Retina (tissue), 1 donor: Measurements from ENCODE around the gene SFXN2.
"Not testable (repeated sequence)": the region's sequence is repeated elsewhere in the genome, so short reads cannot be mapped to it uniquely, and the experiment has no call there.

ENCODE experiments used
- DNase-seq: peaks from one replicate; pipeline ENCODE4 v3.0.0-alpha.2; 2016

The SFXN2 gene

DNA sequence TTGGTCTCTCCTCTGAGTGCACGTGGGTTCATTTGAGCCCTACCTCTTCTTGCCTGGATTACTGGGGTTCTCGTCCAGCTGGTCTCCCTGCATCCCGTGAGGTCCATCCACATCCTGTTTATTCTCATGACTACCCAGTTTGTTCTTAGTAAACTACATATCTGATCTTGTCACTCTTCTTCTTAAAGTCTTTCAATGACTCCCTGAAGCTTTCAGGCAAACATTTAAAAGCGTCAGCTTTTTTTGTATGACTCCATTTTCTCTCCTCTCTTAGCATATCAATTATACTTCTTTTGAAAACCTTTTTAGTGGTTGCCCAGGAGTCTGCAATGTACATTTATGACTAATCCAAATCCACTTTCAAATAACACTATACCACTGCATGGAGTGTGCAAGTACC, 7.5 kb downstream of the SFXN2 start:
- DNase-seq, result no peak

DNA sequence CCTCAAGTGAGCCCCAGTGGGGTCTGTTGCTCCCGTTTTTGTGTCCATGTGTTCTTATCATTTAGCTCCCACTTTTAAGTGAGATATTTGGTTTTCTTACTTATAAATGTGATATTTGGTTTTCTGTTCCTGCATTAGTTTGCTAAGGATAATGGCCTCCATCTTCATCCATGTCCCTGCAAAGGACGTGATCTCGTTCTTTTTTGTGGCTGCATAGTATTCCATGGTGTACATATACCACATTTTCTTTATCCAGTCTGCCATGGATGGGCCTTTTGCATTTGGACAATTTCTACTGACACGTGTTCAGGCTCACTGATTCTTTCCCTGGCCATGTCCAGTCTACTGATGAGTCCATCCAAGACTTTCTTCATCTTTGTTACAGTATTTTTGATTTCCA, 9.6 kb downstream of the SFXN2 start:
- no peak for DNase-seq

DNA sequence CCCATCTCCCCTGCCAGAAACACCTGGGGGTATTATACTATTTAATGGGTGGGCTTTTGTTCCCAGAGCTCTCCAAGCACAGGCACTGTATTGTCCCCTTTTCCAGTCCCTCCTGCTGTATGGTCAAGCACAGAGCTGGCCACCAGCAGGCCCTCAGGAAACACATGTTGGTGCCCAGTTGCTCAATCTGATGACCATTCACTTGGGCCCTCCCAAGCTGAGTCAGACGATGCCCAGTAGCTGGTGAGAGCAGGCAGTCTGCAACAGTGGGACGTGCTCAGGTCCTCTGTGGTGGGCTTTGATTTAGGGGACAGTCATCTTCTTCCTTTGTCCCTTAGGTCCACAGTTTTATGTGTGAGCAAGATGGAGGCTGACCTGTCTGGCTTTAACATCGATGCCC, 11.8 kb downstream of the SFXN2 start:
- no peak for DNase-seq

DNA sequence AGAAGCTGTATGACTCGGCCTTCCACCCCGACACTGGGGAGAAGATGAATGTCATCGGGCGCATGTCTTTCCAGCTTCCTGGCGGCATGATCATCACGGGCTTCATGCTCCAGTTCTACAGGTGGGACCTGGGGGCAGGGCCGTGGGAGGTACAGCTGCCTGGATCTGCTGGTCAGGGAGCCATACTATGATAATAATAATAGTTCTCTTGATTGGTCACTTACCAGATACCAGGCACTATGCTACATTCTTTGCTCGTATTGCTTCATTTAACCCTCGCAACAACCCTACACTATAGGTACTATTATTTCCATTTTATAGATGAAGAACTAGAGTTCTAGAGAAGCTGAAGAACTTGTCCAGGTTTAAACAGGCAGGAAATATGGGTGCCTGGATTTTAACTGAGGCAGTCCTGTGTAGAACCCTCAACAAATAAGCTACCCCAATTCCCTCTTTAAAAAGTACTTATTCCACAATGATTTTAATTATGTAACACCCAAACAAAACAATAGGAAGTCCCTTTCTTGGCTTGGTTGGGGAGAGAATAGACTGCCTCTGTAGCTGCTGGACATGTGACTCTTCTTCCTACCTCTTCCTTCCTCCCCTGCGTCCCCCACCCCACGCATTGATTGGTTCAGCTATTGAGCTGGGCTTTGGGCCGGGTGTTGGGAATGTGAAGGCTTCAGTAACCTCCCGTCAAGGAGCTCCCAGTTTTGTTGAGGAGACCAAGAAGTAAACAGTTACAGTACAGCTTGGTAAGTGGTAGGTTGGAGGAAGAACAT, 12.8 kb downstream of the SFXN2 start:
- no peak for DNase-seq

- DNase-seq, result peak; percentile 84
These were observed 14.9 kb downstream of the SFXN2 start for GRCh38 chr10:102729029-102730026.

DNA sequence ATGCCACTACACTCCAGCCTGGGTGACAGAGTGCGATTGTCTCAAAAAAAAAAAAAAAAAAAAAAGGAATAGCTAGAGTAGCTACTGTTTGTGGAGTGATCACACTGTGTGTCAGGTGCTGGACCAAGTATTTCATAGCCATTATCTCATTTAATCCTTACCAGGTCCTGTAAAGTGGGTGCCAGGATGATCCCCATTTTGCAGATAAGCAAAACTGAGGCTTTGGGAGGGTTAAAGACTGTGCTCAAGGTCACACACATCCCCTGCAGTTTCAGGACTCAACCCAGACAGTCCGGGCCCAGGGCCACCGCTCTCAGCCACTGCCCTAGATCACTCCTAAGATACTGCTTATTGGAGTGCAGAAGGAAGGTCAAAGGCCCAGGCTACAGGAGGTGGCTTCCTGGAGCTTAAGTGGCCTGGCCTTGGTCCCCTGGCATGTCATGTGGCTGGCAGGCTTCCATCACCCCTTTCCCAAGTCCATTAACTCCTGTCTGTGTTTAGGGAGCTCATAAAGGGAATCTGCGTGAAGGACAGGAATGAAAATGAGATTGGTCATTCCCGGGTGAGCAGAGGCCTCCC, 16.9 kb downstream of the SFXN2 start:
- DNase-seq, result no peak

- no peak for DNase-seq
These were observed 18.2 kb downstream of the SFXN2 start for GRCh38 chr10:102732661-102733060.

DNA sequence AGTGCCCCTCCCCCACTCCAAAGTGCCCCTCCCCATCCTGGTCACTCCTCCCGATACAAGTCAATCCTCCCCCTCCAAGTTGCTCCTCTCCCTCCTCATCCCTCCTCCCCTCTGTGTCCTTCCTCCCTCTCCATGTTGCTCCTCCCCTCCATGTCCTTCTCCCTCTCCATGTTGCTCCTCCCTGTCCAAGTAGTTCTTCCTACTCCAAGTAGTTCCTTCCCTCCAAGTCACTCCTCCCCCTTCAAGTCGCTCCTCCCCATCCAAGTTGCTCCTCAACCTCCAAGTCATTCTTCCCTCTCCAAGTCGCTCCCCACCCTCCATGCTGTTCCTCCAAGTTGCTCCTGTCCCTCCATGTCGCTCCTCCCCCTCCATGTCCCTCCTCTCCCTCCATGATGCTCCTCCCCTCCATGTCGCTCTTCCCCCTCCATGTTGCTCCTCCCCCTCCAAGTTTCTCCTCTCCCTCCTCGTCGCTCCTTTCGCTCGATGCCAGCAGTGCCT, 20.7 kb downstream of the SFXN2 start:
- DNase-seq, result no peak

GRCh38 chr10:102738692-102739121, 24.3 kb downstream of the SFXN2 start:
- DNase-seq, result no peak

GRCh38 chr10:102740229-102740628, 25.8 kb downstream of the SFXN2 start:
- DNase-seq, result no peak

DNA sequence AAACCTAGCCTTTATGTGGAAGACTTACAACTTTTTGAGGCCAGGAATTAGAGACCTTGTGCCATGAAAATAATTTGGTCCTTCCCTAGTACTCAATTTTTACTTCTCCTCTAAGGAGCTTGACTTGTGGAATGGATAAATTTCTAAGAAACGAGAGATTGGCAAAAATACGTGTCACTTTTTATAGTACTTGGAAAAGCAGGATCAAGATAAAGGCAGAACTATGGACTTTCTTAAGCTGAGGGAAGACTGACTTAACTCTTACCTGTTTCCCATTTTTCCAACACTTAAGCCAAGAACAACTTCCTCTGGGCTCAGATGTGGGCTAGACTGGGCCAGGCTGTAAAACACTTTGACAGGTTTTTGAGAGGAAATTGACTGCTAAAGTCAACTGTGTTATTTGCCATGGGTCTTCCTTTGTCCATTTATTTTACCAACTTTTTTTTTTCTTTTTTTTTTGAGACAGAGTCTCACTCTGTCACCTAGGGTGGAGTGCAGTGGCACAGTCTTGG, 27.3 kb downstream of the SFXN2 start:
- DNase-seq, result no peak

- DNase-seq, result not testable (repeated sequence)
These were observed 27.9 kb downstream of the SFXN2 start for GRCh38 chr10:102742313-102742712.

- no peak for DNase-seq
These were observed 28.7 kb downstream of the SFXN2 start for GRCh38 chr10:102743078-102743587.

GRCh38 chr10:102743588-102744373, 29.3 kb downstream of the SFXN2 start, which contains the start of gene WBP1L:
WBP1L (plus strand) TSS chr10:102743948; CDS start chr10:102744054, 106 bp downstream.
- DNase-seq, result peak; percentile 95

DNA sequence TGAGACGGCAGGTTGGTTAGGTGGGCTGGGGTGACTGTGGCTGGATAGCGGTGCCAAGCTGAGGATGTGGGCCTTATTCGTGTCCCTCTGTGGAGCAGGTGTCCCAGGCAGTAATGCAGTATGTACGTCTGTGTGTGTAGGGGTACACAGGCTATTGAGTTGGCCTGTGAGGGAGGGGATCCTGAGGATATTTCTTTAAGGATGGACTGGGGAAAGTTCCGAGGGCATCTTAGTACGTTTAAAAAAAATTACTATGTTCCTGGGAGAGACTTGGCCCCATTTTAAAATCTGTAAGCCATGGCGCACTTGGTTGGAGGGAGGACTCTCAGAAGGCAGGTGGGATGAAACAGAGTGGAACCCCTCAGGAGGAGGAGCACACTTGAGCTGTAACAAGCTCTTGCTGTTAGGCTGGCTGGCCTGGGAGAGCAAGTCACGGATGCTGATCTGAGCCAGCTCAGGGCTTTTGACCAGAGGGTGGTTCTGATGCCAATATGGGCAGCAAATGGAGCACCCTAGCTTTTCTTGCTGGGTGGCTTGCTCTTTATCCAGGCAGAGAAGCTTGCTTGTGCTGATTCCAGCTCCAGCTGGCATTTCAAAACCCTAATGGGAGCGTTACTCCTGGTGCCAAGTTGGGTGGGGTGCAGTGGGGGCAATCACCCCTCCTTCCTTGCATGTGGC, 30.1 kb downstream of the SFXN2 start:
- no peak for DNase-seq

DNA sequence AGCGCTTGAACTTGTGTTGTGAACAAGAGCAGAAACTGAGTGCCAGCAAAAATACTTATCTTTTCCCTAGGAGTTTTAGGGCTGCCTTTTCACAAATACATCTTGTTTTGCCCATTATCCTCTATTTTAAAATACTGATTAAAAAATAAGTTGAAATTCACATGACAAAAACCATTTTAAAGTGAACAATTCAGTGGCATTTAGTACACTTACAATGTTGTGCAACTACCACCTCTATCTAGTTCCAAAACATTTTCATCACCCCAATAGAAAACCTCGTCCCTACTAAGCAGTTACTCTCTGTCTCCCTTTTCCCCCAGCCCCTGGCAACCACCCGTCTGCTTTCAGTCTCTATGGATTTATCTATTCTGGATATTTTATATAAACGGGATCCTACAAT, 30.7 kb downstream of the SFXN2 start:
- no peak for DNase-seq

DNA sequence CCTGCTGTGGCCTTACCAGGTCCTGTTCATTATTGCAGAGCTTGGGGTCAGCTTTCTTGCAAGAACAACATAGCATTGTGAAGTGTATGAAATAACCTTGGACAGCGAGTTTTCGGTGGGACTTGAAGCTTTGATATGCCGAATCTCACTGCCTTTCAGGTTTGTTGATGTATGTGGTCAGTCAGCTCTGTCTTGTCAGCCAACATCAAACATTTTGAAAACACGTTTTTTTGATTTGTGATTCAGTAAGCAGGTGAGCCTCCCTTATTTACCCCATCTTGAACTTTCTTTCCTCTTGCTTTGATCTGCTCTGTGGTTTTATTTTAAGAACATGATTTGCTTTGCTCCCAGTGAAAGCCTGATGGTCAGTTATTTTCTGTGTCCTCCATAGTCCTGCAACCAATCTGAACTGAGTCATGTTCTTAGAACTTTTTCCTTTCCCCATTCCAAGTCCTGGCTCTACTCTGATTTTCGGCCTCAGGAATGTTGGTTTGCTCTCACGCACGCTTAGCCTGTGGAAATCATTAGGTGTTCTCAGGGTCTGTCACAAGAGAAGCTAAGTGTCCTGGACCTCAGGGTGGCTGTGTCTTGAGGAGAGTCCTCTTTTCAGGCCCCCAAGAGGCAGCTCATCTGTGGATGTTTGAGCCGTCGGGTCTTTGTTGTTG, 38.0 kb downstream of the SFXN2 start:
- DNase-seq, result no peak

DNA sequence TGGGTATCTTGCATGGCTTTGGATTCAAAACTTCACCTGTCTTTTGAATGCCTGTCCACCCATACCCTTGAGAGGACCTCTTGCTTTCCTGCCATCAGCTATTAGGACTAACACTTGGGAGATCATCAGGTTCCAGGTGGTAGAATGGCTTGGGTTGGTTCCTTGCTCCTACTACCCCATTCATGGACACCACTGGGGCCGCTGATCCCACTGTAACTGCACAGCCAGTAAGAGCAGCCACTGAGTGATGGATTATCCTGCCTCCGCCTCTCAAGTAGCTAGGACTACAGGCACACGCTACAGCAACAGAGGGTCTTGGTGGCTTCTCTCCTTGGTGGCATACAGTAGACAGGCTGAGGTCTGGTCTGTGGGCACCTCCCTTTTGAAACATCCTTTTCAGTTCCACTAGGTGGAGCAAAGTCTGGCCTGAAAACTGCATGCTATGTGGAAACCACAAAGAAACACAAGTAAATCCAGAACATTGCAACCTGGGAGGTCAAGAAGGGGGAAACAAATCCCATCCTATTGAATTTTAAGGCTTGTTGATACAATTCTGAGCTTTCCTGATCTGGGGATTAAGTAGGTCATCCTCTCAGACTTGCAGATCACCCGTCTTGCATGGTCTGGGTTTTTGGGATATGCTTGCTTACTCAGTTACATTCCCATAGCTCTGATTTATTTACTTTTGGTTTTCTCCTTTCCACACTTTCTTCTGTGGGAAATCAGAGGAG, 38.7 kb downstream of the SFXN2 start:
- DNase-seq, result peak; percentile 23

- no peak for DNase-seq
These were observed 39.3 kb downstream of the SFXN2 start for GRCh38 chr10:102753718-102754117.

DNA sequence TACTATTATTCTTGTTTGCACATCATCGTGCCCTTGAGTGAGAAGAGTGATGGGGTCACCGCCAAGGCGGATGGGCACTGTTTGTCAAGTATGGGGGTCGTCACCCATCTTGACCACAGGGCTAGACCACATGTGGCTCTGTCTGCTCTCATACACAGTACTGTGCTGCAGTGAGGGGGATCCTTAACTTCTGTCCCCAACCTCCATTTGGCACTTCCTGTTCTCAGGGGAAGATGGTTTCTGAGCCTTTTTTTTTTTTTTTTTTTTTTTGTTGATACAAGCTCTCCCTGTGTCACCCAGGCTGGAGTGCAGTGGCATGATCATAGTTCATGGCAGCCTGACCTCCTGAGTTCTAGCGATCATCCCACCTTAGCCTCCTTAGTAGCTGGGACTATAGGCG, 42.9 kb downstream of the SFXN2 start:
- DNase-seq, result no peak
